Muscle layer of duodenum (tissue), 2 donors: ENCODE data around the gene UPK3A.
"Not testable (repeated sequence)": the region's sequence is repeated elsewhere in the genome, so short reads cannot be mapped to it uniquely, and the experiment has no call there.

ENCODE experiments used
- H3K27ac ChIP-seq: one replicate; pipeline ENCODE4 v1.7.0; 2013; ENCODE audit warnings: mild to moderate bottlenecking, low read length
- H3K27me3 ChIP-seq: one replicate; pipeline ENCODE4 v1.7.0; 2013; ENCODE audit warnings: low read depth, mild to moderate bottlenecking, control low read depth, low read length
- H3K36me3 ChIP-seq, 2 donors: one replicate each; pipeline ENCODE4 v1.7.0; 2013; ENCODE audit warnings: low read length in 2 of 2, control low read depth in 1 of 2, mild to moderate bottlenecking in 1 of 2; ENCODE audit not compliant: insufficient read depth in 2 of 2, control insufficient read depth in 1 of 2
- H3K4me1 ChIP-seq, 2 donors: one replicate each; pipeline ENCODE4 v1.7.0; 2013; ENCODE audit warnings: low read length in 2 of 2, mild to moderate bottlenecking in 2 of 2, control low read depth in 1 of 2, moderate library complexity in 1 of 2; ENCODE audit not compliant: insufficient read depth in 2 of 2, control insufficient read depth in 1 of 2
- H3K4me3 ChIP-seq, 2 donors: one replicate each; pipeline ENCODE4 v1.7.0; 2013; ENCODE audit warnings: low read length in 2 of 2, low read depth in 1 of 2, mild to moderate bottlenecking in 1 of 2
- H3K9me3 ChIP-seq, 2 donors: one replicate each; pipeline ENCODE4 v1.7.0; 2013; ENCODE audit warnings: low read length in 2 of 2, control low read depth in 1 of 2, mild to moderate bottlenecking in 1 of 2; ENCODE audit not compliant: control insufficient read depth in 1 of 2
- donor health status: healthy.

UPK3A gene

DNA sequence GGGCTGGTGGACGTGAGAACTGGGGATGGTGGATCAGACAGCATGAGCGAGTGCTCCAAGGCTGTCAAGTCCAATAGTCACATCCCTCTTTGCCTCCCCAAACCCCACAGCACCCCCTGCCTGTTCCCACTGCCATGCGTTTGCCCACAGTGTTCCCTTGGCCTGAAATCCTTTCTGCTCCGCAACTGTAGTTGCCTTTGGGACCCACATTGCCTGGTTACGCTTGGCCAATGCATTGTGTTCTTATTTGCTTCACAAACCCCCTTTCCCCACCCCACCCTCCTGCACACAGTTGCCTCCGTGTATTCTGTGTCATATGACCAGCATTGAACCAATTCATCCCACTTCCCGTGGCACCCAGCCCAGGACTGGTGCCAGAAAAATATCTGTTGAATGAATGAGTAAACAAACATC lies 42.0 kb upstream of the UPK3A start:
- H3K4me1 ChIP-seq, result peaks cover 10 to 30% of the 10 kb centered on the region in 2 donors
- no peak overlapping the region for H3K27ac ChIP-seq
- H3K9me3 ChIP-seq, result no peaks in the 10 kb centered on the region
- H3K36me3 ChIP-seq, result no peaks in the 10 kb centered on the region
- H3K4me3 ChIP-seq, result no peak overlapping the region
- no peaks in the 10 kb centered on the region for H3K27me3 ChIP-seq

DNA sequence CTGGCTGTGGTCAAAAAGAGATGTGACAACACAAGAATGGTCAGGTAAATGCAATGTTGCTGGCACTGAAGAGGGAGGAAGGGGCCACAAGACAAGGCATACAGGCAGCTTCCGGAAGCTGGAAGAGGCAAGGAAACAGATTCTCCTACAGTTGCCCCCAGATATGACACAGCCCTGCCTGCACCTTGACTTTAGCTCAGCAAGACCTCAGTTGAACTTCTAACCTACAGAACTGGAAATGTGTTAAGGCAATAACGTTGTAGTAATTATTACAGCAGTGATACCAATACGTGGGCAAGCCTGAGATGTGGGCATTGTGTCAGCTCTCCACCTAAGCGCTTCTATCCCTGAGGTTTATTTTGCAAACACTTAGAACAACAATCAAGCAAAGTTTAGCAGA lies 39.8 kb upstream of the UPK3A start:
- H3K9me3 ChIP-seq, result no peaks in the 10 kb centered on the region
- no peaks in the 10 kb centered on the region for H3K36me3 ChIP-seq
- no peak overlapping the region for H3K27ac ChIP-seq
- no peak overlapping the region for H3K4me3 ChIP-seq
- peaks cover 4 to 19% of the 10 kb centered on the region in 2 donors for H3K4me1 ChIP-seq
- no peaks in the 10 kb centered on the region for H3K27me3 ChIP-seq

DNA sequence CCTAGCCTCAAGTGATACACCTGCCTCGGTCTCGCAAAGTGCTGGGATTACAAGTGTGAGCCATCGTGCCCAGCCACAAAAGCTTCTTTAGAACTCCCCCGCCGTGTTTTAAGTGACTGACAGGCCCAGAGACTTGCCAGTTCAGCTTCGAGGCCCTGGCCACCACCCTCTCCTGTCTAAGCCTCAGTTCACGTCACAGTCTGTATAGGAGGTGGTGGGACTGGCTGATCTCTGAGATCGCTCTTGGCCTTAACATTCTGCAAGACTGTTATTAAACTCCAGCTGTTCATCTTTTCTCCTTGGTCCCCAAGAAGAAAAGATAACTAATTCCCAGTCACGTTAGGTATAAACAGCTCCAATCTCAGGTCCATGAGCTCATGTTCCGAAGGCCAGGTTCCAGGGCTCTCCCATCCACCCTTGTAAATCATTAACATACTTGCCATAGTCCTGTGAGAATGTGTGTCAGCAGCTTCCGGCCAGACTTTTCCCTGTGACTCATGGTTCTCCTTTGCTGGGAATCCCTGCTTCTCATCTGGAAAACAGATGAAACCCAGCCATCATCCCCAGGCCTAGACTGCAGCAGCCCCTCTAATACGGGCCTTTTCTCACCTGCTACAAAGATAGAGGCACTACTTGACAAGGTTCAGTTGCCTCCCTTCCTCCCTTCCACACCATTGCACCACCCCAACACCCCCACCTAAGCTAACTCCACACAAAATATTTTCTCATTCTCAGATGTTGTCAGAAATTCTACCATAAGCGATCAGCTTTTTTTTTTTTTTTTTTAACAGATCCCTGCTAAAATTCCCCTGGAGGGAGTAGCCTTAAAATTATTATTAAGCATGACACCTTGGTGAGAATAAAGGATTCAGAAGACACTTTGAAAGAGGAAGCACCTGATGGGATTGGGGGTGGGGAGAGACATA lies 38.4 kb upstream of the UPK3A start:
- Histone ChIP-seq H3K9me3 (no peaks in the 10 kb centered on the region), H3K27me3 (no peaks in the 10 kb centered on the region), H3K36me3 (no peaks in the 10 kb centered on the region), H3K4me1 (peaks cover under 1 to 12% of the 10 kb centered on the region in 2 donors), H3K4me3 (no peak overlapping the region), H3K27ac (peak overlapping the region; percentile 64)

DNA sequence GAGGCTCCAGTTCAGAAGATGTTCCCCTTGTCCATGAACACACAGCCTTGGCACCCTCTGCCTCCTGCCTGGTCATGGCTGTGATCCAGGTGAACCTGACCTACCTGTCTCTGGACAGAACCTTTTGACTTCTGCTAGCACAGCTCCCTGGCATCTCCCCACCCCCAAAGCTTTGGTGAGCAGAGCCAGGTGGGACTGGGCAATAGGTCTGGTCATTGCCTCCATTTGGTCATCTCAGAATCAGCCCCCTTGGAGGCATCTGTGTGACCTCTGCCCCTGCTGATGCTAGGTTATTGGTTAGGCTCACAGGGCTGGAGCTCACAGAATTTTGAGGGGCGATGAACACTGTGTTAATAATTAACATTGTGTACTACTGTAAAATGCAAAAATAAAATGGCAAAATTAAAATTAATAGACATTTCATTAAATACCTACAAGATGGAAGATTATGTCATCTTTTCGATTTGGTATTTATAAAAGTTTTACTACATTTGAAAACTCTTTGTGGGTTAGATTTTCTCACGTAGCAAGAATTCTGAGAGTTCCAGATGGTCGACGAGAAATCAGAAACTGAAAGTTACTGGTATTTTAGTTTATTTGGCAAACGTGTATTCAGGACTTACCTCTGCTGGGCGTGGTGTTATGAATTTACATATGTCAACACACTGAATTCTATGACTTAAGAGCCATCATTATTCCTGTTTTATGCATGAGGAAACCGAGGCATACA lies 35.8 kb upstream of the UPK3A start:
- Histone ChIP-seq H3K4me3 (no peak overlapping the region), H3K27me3 (no peaks in the 10 kb centered on the region), H3K36me3 (no peaks in the 10 kb centered on the region), H3K27ac (no peak overlapping the region), H3K4me1 (peaks cover 0 to 6% of the 10 kb centered on the region in 2 donors), H3K9me3 (no peaks in the 10 kb centered on the region)

DNA sequence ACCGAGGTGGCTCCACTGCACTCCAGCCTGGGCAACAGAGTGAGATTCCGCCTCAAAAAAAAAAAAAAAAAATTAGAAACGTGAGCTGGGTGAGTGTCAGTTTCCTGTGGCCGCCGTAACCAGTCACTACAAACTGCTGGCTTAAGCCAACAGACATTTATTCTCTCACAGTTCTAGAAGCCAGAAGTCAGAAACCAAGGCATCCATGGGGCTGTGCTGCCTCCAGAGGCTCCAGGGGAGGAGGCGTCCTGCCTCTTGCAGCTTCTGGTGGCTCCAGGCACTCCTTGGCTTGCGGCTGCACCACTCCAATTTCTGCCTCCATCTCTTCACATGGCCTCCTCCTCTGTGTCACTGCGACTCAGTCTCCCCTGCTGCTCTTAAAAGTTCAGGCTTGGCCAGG lies 32.9 kb upstream of the UPK3A start:
- H3K9me3 ChIP-seq, result no peaks in the 10 kb centered on the region
- no peak overlapping the region for H3K27ac ChIP-seq
- H3K27me3 ChIP-seq, result no peaks in the 10 kb centered on the region
- no peak overlapping the region for H3K4me3 ChIP-seq
- no peaks in the 10 kb centered on the region for H3K36me3 ChIP-seq
- no peaks in the 10 kb centered on the region for H3K4me1 ChIP-seq

DNA sequence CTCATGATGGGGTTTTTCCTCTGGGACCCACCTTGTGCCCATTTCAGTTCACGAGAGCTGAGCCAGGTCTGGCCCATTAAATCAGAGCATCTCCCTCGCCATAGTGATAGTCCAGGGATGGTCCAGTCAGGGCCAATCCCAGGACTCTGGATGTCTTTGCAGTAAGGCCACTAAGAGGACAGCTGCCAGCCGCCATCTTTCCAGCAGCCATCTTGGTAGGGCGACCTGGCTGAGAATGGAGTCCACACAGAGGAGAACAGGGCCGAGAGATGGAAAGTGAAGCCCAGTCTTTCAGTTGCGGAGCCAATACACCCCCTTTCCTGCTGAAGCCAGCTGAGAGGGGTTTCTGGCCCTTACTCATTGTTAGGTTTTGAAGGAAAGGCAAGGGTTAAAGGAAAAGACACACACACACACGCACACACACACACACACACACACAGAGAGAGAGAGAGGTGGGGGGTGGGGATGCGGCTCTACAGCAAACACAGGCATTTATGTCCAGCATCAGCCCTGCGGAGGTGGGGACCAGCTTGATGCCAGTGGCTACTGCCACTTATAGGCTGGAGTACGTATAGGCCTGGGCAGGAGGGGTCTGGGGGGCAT lies 31.6 kb upstream of the UPK3A start:
- no peaks in the 10 kb centered on the region for H3K27me3 ChIP-seq
- no peak overlapping the region for H3K4me3 ChIP-seq
- H3K9me3 ChIP-seq, result no peaks in the 10 kb centered on the region
- no peak overlapping the region for H3K27ac ChIP-seq
- H3K36me3 ChIP-seq, result no peaks in the 10 kb centered on the region
- no peaks in the 10 kb centered on the region for H3K4me1 ChIP-seq

DNA sequence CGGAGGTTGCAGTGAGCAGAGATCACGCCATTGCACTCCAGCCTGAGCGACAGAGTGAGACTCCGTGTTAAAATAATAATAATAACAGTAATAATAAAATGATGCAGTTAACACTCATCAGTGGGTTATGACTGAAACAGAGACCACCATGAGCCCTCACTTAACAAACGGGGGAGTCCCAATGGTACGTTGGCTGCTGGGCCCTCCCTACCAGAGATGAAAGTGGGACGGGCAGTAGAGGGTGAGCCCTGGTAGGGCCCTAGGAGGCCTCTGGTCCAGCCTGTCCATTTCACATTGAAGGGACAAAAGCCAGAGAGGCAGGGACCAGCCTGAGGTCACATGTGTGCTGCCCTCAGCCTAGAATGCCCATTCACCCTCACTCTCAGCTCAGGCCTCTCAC lies 30.4 kb upstream of the UPK3A start:
- H3K36me3 ChIP-seq, result no peaks in the 10 kb centered on the region
- no peak overlapping the region for H3K27ac ChIP-seq
- no peaks in the 10 kb centered on the region for H3K4me1 ChIP-seq
- H3K27me3 ChIP-seq, result no peaks in the 10 kb centered on the region
- no peak overlapping the region for H3K4me3 ChIP-seq
- H3K9me3 ChIP-seq, result no peaks in the 10 kb centered on the region

DNA sequence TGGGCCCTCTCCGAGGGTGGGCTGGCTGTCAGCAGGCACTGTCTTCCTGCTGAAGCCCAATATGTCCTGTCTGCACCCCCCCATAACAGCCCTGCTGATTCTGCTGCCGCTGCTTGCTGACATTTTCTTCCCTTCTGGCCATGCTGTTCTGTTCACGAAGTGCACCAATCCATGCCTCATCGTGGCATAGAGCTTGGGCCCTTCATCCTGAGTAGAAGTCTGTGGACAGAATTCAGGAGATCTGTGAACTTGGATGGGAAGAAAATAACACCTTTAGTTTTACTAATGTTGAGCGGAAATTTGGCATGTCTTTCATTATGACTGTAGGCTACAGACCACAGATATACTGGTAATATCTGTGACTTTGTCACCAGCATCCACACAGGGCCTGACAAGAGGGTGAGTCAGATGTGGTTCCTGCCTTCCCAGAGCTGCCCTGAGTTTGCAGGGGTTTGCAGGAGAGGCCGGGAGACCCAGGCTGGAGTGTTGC lies 29.9 kb upstream of the UPK3A start:
- H3K9me3 ChIP-seq, result no peaks in the 10 kb centered on the region
- H3K4me3 ChIP-seq, result no peak overlapping the region
- no peak overlapping the region for H3K27ac ChIP-seq
- no peaks in the 10 kb centered on the region for H3K27me3 ChIP-seq
- no peaks in the 10 kb centered on the region for H3K4me1 ChIP-seq
- H3K36me3 ChIP-seq, result no peaks in the 10 kb centered on the region

DNA sequence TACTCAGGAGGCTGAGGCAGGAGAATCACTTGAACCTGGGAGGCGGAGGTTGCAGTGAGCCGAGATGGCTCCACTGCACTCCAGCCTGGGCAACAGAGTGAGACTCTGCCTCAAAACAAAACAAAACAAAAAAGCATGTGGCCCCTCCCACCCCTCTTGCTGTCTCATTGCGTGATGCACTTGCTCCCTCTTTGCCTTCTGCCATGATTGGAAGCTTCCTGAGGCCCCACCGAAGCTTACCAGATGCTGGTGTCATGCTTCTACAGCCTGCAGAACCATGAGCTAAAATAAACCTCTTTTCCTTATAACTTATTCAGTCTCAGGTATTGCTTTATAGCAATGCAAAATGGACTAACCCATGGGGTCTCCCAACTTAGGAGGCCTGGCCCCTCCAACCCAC lies 26.8 kb upstream of the UPK3A start:
- H3K4me3 ChIP-seq, H3K36me3 ChIP-seq, H3K4me1 ChIP-seq, H3K27ac ChIP-seq, H3K27me3 ChIP-seq, H3K9me3 ChIP-seq: not testable (repeated sequence)

DNA sequence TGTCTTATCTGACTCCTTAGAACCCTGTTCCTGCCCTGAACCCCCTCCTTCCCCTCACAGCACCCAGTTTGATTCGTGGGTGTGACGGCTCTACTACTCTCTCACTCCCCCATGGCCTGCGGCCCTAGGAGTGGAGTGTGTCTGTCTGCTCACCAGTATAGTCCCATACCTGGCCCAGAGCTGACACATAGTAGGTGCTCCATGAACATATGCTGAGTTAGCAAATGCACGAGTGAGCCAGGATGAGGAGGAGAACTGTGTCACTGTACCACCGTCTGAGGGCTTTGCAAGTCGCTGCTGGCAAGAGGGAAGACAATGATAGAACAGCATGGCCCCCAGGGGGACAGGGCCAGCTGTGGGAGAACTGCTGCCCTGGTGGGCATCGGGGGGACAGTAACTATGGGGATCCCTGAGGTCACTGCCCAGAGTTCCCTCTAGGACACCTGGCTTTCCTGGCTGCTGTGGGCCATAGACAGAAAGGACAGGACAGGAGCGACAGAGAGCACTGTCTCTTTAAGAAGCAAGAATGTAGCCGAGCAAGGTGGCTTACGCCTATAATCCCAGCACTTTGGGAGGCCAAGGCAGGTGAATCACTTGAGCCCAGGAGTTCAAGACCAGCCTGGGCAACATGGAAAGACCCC lies 24.9 kb upstream of the UPK3A start:
- H3K36me3 ChIP-seq, result no peaks in the 10 kb centered on the region
- peaks cover 3 to 13% of the 10 kb centered on the region in 2 donors for H3K4me1 ChIP-seq
- no peaks in the 10 kb centered on the region for H3K27me3 ChIP-seq
- no peaks in the 10 kb centered on the region for H3K9me3 ChIP-seq
- no peak overlapping the region for H3K4me3 ChIP-seq
- H3K27ac ChIP-seq, result no peak overlapping the region

DNA sequence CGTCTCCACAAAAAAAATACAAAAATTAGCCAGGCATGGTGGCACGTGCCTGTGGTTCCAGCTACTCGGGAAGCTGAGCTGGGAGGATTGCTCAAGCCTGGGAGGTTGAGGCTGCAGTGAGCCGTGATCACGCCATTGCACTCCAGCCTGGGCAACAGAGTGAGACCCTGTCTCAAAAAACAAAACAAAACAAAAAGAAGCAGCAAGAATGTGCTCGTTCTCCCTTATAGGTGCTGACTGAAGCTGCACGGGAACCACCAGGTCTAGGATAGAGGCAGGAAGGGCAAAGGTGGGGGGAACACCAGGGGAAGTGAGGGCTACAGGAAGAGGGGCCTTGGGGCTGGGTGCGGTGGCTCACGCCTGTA lies 24.4 kb upstream of the UPK3A start:
- H3K27me3 ChIP-seq, H3K9me3 ChIP-seq, H3K36me3 ChIP-seq, H3K27ac ChIP-seq, H3K4me3 ChIP-seq: not testable (repeated sequence)
- peaks cover 3 to 13% of the 10 kb centered on the region in 2 donors for H3K4me1 ChIP-seq
